Mucosa of rectum (tissue), 2 donors: ENCODE data around the gene CGAS.
"Not testable (repeated sequence)": the region's sequence is repeated elsewhere in the genome, so short reads cannot be mapped to it uniquely, and the experiment has no call there.

ENCODE experiments used
- H3K27ac ChIP-seq, 2 donors: one replicate each; pipeline ENCODE4 v1.7.0; 2013; ENCODE audit warnings: inconsistent platforms in 2 of 2, low read depth in 2 of 2, low read length in 2 of 2
- H3K27me3 ChIP-seq, 2 donors: one replicate each; pipeline ENCODE4 v1.7.0; 2013; ENCODE audit warnings: low read length in 2 of 2; ENCODE audit not compliant: control insufficient read depth in 2 of 2, insufficient read depth in 2 of 2
- H3K36me3 ChIP-seq, 2 donors: one replicate each; pipeline ENCODE4 v1.7.0; 2013; ENCODE audit warnings: low read length in 2 of 2; ENCODE audit not compliant: control insufficient read depth in 2 of 2, insufficient read depth in 2 of 2
- H3K4me1 ChIP-seq, 2 donors: one replicate each; pipeline ENCODE4 v1.7.0; 2013; ENCODE audit warnings: low read length in 2 of 2, mild to moderate bottlenecking in 1 of 2; ENCODE audit not compliant: control insufficient read depth in 2 of 2, insufficient read depth in 2 of 2
- H3K4me3 ChIP-seq, 2 donors: one replicate each; pipeline ENCODE4 v1.7.0; 2013; ENCODE audit warnings: low read length in 2 of 2
- H3K9ac ChIP-seq, 2 donors: one replicate each; pipeline ENCODE4 v1.7.0; 2013; ENCODE audit warnings: low read length in 2 of 2, low read depth in 1 of 2, mild to moderate bottlenecking in 1 of 2
- H3K9me3 ChIP-seq, 2 donors: one replicate each; pipeline ENCODE4 v1.7.0; 2013; ENCODE audit warnings: low read length in 2 of 2; ENCODE audit not compliant: control insufficient read depth in 2 of 2
- donor health status: healthy.
- donor health status: Normal muscosa, but diverticular disease.

Gene CGAS

DNA sequence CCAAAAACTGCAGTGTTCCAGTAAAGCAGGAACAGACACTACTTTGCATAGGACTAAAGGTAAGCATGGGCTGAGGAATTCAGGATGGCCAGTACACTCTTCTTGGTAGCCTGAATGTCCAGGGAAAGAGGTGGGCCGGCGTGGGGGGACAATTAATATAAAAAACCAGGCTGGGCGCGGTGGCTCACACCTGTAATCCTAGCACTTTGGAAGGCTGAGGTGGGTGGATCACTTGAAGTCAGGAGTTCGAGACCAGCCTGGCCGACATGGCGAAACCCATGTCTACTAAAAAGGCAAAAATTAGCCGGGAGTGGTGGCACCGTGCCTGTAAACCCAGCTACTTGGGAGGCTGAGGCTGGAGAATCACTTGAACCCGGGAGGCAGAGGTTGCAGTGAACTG lies 70.6 kb downstream of the CGAS start:
- H3K9me3 ChIP-seq, H3K4me1 ChIP-seq: not testable (repeated sequence)

DNA sequence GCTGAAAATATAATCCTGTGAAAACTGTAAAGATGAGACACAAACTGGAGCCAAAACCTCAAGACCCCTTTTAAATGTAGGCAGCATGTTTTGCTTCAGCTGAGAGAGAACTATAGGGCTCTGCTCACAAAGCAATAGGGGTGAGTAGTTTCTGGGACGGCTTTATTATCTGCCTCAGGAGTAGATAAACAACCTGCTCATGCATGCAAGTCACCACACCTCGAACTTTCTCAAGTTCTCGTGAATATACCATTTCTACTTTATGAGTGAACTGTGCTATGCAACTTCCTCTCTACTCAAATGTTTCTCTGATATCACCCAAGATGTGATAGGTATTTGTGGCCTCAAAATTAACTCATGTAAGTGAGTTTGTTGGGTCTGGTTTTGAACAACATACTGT lies 74.9 kb downstream of the CGAS start:
- Histone ChIP-seq H3K4me1 (no peaks in the 10 kb centered on the region), H3K9ac (no peak overlapping the region), H3K36me3 (no peaks in the 10 kb centered on the region), H3K27me3 (no peaks in the 10 kb centered on the region), H3K27ac (no peak overlapping the region), H3K4me3 (no peak overlapping the region), H3K9me3 (peaks cover 0 to 3% of the 10 kb centered on the region in 2 donors)

More for the DNA sequence above, 70.6 kb downstream of the CGAS start:
- H3K4me3 ChIP-seq, H3K27ac ChIP-seq, H3K9ac ChIP-seq, H3K36me3 ChIP-seq, H3K27me3 ChIP-seq: not testable (repeated sequence)

DNA sequence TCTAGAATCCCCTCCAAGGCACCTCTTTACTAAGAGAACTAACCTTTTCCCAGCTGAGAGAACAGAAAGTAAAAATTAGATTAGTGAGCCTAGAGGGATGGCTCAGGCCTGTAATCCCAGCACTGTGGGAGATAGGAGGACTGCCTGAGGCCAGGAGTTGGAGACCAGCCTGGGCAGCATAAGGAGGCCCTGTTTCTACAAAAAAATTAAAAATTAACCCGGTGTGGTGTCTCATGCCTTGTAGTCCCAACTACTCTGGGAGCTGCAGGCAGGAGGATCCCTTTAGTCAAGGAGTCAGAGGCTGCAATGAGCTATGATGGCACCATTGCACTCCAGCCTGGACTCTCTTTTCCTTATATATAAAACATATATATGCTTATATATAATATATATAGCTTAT lies 76.9 kb downstream of the CGAS start:
- Histone ChIP-seq H3K4me1 (no peaks in the 10 kb centered on the region), H3K36me3 (no peaks in the 10 kb centered on the region), H3K9ac (no peak overlapping the region), H3K9me3 (peaks cover 0 to 5% of the 10 kb centered on the region in 2 donors), H3K4me3 (no peak overlapping the region), H3K27me3 (no peaks in the 10 kb centered on the region), H3K27ac (no peak overlapping the region)
